HL-60 (cell line): ENCODE data around the gene ZNF587B.

ENCODE experiments used
- CTCF ChIP-seq: IDR thresholded peaks from one replicate; pipeline ENCODE4 v1.5.1; 2011; ENCODE audit warnings: low read length, control low read depth, inconsistent platforms; ENCODE audit not compliant: insufficient read depth
- POLR2AphosphoS5 ChIP-seq: IDR thresholded peaks from 2 replicates; pipeline ENCODE4 v1.6.1; 2012; ENCODE audit warnings: low read depth

GRCh38 chr19:57820599-57820998, 9.5 kb upstream of the ZNF587B start:
- TF ChIP-seq CTCF (no peak), POLR2AphosphoS5 (no peak)
